ENCODE measurements around the gene PERCC1. TPM values are rescaled to one million over a fixed set of nuclear protein-coding genes. Genes with fewer than 3 reads are reported as not detected.

Gene PERCC1
- total RNA-seq, 1 donor from 2014 or later: not detected

DNA sequence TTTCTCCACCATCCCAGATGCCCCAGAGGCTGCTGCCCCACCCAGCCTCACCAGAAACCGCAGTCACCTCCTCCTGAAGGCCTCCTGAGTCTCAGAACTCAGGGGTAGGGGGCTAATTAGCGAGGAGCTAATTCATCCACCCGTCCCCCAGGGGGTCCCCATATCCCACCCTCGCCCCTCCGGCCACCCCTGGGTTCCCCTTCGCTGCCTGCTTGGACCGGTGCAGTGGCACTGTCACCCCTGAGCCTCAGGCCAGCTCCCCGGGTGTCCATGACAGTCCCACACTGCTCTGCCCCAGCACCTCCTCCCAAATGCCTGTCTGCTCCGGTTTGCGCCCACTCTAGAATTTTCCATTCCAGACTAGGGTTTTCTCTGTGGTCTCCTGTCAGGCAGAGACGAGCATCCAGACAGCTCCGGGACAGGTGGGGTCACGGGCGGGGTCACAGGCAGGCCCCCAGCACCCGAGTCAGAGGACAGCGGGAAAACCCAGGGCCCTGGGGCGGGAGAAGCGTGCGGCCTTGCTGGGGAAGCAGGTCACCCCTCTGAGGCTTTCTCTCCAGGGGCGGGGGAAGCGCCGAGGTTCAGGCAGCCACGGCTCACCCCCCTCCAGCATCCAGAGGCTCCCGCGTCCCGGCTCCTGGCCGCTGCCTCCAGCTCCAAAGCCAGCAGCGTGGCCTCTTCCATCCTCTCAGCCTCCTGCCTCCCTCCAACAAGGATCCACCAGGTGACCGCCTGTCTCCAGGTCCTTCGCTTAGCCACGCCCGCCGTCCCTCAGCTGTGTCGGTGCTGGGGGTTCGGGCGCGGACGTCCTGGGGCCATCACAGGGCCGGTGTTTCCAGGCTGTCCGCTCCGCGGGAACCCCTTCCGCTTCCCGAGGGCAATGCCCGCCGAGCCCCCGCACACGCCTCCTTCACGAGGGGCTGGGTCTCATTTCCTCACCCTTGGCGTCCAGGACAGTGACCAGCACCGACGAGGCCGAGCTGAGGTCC lies 3.1 kb upstream of the PERCC1 start:
- no peak overlapping the region for H3K4me3 Mint-ChIP-seq (ENCODE audit: unreplicated experiment)
- DNase-seq (ENCODE audit: low spot score): no peak
- no peaks in the 10 kb centered on the region for H3K4me1 Mint-ChIP-seq (ENCODE audit: low read depth)
- peaks cover 4% of the 10 kb centered on the region for H3K27me3 Mint-ChIP-seq (ENCODE audit: low read depth)
- no peaks in the 10 kb centered on the region for H3K36me3 Mint-ChIP-seq (ENCODE audit: low read depth)
- TF ChIP-seq, protein P1, sequence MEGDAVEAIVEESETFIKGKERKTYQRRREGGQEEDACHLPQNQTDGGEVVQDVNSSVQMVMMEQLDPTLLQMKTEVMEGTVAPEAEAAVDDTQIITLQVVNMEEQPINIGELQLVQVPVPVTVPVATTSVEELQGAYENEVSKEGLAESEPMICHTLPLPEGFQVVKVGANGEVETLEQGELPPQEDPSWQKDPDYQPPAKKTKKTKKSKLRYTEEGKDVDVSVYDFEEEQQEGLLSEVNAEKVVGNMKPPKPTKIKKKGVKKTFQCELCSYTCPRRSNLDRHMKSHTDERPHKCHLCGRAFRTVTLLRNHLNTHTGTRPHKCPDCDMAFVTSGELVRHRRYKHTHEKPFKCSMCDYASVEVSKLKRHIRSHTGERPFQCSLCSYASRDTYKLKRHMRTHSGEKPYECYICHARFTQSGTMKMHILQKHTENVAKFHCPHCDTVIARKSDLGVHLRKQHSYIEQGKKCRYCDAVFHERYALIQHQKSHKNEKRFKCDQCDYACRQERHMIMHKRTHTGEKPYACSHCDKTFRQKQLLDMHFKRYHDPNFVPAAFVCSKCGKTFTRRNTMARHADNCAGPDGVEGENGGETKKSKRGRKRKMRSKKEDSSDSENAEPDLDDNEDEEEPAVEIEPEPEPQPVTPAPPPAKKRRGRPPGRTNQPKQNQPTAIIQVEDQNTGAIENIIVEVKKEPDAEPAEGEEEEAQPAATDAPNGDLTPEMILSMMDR (IDR thresholded peaks at IDR 0.05): no peak
- no peak overlapping the region for H3K27ac Mint-ChIP-seq (ENCODE audit: unreplicated experiment)
- no peaks in the 10 kb centered on the region for H3K9me3 Mint-ChIP-seq (ENCODE audit: low read depth)

- no peak overlapping the region for H3K27ac Mint-ChIP-seq (ENCODE audit: unreplicated experiment)
- DNase-seq (ENCODE audit: low spot score): no peak
Measured at GRCh38 chr16:1428511-1428910, 2.4 kb upstream of the PERCC1 start.

GRCh38 chr16:1429012-1429411 lies 1.9 kb upstream of the PERCC1 start:
- Mint-ChIP-seq H3K9me3 (ENCODE audit: low read depth) (no peaks in the 10 kb centered on the region), H3K27ac (ENCODE audit: unreplicated experiment) (no peak overlapping the region), H3K27me3 (ENCODE audit: low read depth) (peaks cover 4% of the 10 kb centered on the region), H3K4me3 (ENCODE audit: unreplicated experiment) (no peak overlapping the region), H3K4me1 (ENCODE audit: low read depth) (no peaks in the 10 kb centered on the region), H3K36me3 (ENCODE audit: low read depth) (no peaks in the 10 kb centered on the region)
- DNase-seq (ENCODE audit: low spot score): no peak
- TF ChIP-seq, protein P1 (IDR thresholded peaks at IDR 0.05): no peak

More at GRCh38 chr16:1428511-1428910, 2.4 kb upstream of the PERCC1 start:
- TF ChIP-seq, protein P1 (IDR thresholded peaks at IDR 0.05): peak; percentile 50
- Mint-ChIP-seq H3K27me3 (ENCODE audit: low read depth) (peaks cover 4% of the 10 kb centered on the region), H3K36me3 (ENCODE audit: low read depth) (no peaks in the 10 kb centered on the region), H3K9me3 (ENCODE audit: low read depth) (no peaks in the 10 kb centered on the region), H3K4me3 (ENCODE audit: unreplicated experiment) (no peak overlapping the region), H3K4me1 (ENCODE audit: low read depth) (no peaks in the 10 kb centered on the region)

DNA sequence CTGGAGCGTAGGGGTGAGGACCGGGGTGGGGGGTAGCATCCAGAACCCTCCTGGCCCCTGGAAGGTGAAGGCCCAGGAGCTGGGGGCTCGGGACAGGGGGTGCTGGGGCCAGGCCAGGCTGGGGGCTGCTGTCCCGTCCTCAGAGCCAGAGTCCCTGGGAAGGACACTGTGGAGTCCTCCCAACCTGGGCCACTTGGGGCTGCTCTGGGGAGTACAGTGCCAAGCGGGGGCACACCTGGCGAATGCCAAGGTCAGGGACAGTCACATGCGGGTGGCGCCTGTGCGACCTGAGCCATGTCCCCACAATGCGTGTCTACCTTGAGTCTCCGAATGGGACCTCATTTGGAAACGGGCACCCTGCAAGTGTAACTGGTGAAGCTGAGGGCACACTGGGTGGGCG lies 1.2 kb upstream of the PERCC1 start:
- TF ChIP-seq, protein P1 (IDR thresholded peaks at IDR 0.05): no peak
- H3K9me3 Mint-ChIP-seq (ENCODE audit: low read depth): no peaks in the 10 kb centered on the region

DNA sequence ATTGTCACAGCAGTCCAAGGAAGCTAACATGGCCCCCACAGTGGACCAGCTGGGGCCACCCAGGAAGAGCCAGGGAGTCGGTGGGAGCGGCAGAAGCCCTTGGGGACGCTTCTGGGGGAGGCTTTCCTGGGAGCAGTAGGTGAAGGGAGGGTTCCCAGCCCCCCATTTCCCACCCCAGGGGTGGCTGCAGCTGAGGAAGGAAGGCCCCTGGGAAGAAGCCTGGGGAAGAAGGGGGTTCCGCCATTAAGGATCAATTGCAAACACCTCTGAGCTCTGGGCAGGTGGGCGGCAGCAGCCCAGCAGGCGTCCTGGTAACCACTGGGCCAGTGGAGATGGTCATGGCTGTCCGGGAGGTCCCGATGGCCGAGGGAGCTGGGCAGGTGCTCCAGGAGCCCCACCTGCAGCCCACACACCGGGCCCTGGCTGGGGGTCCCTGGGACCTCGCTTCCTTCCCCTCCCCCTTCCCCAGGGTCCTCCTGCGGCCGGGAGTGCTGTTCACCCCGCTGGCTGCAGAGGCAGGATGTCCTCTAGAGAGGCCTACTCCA lies 592 bp upstream of the PERCC1 start:
- H3K4me3 Mint-ChIP-seq (ENCODE audit: unreplicated experiment): no peak overlapping the region
- TF ChIP-seq, protein P1 (IDR thresholded peaks at IDR 0.05): no peak
- H3K27ac Mint-ChIP-seq (ENCODE audit: unreplicated experiment): no peak overlapping the region
- H3K4me1 Mint-ChIP-seq (ENCODE audit: low read depth): no peaks in the 10 kb centered on the region
- H3K9me3 Mint-ChIP-seq (ENCODE audit: low read depth): no peaks in the 10 kb centered on the region
- DNase-seq (ENCODE audit: low spot score): no peak
- no peaks in the 10 kb centered on the region for H3K36me3 Mint-ChIP-seq (ENCODE audit: low read depth)
- peaks cover 4% of the 10 kb centered on the region for H3K27me3 Mint-ChIP-seq (ENCODE audit: low read depth)

More for the DNA sequence above, 1.2 kb upstream of the PERCC1 start:
- H3K4me3 Mint-ChIP-seq (ENCODE audit: unreplicated experiment): no peak overlapping the region
- no peak for DNase-seq (ENCODE audit: low spot score)
- H3K4me1 Mint-ChIP-seq (ENCODE audit: low read depth): no peaks in the 10 kb centered on the region
- no peaks in the 10 kb centered on the region for H3K36me3 Mint-ChIP-seq (ENCODE audit: low read depth)
- H3K27ac Mint-ChIP-seq (ENCODE audit: unreplicated experiment): no peak overlapping the region
- H3K27me3 Mint-ChIP-seq (ENCODE audit: low read depth): peaks cover 4% of the 10 kb centered on the region
